OCI-LY3 (cell line): Measurements from ENCODE around the gene PCK2.

Experiments used
- H2AFZ ChIP-seq: fragments of 200-600, 300-600 bp; shearing (Covaris generic); 2 replicates; pipeline ENCODE4 v1.6.0; 2014; ENCODE audit warnings: antibody characterized with exemption, low read depth, low read length
- H3K27ac ChIP-seq: fragments of 200-600, 300-600 bp; sonication (generic); 2 replicates; pipeline ENCODE4 v1.5.1; 2014; ENCODE audit warnings: mild to moderate bottlenecking, low read length, moderate library complexity, mixed read lengths
- H3K27me3 ChIP-seq: fragments of 200-600, 300-600 bp; sonication (generic); 2 replicates; pipeline ENCODE4 v1.6.1; 2014; ENCODE audit warnings: low read depth, low read length, mixed read lengths
- H3K36me3 ChIP-seq: fragments of 200-600, 300-600 bp; sonication (generic); replicated peaks from 2 replicates; pipeline ENCODE3; 2014; ENCODE audit warnings: low read depth, low read length, mixed read lengths
- H3K4me1 ChIP-seq: fragments of 300-600, 200-600 bp; sonication (generic); 2 replicates; pipeline ENCODE4 v1.6.1; 2014; ENCODE audit warnings: low read length, mixed read lengths
- H3K4me2 ChIP-seq: fragments of 200-600, 300-600 bp; sonication (generic); 2 replicates; pipeline ENCODE4 v1.6.1; 2014; ENCODE audit warnings: low read length, mixed read lengths
- H3K4me3 ChIP-seq: fragments of 300-600, 200-600 bp; sonication (generic); 2 replicates; pipeline ENCODE4 v1.5.1; 2014; ENCODE audit warnings: antibody characterized with exemption, mild to moderate bottlenecking, low read length, moderate library complexity
- H3K79me2 ChIP-seq: fragments of 300-600, 200-600 bp; shearing (Covaris generic); 2 replicates; pipeline ENCODE4 v1.6.1; 2014; ENCODE audit warnings: mild to moderate bottlenecking, low read length, mixed read lengths
- H3K9ac ChIP-seq: fragments of 300-600, 200-600 bp; shearing (Covaris generic); 2 replicates; pipeline ENCODE4 v1.6.0; 2014; ENCODE audit warnings: mild to moderate bottlenecking, low read length, moderate library complexity
- H3K9me3 ChIP-seq: fragments of 200-600, 300-600 bp; shearing (Covaris generic); 2 replicates; pipeline ENCODE4 v1.6.1; 2014; ENCODE audit warnings: low read length, mixed read lengths; ENCODE audit not compliant: insufficient read depth
- H4K20me1 ChIP-seq: fragments of 200-600, 300-600 bp; sonication (generic); 2 replicates; pipeline ENCODE4 v1.6.1; 2016; ENCODE audit warnings: low read length, mixed read lengths; ENCODE audit not compliant: insufficient read depth
- EZH2phosphoT487 ChIP-seq: fragments of 200-600 bp; shearing (Covaris generic); IDR thresholded peaks from 2 replicates; pipeline ENCODE4 v1.6.1; 2018; ENCODE audit warnings: antibody characterized with exemption, mixed run types, low read depth
- TF ChIP-seq, protein P1 (sequence below): fragments of 200-600, 300-600 bp; sonication (generic); IDR thresholded peaks from 2 replicates; pipeline ENCODE4 v1.5.1; 2014; ENCODE audit warnings: antibody characterized with exemption, low read length, low read depth

The PCK2 gene

GRCh38 chr14:24054324-24054641 is 39.8 kb upstream of the PCK2 start:
- Histone ChIP-seq H3K9me3 (no peaks in the 10 kb centered on the region), H3K27ac (no peak overlapping the region), H3K36me3 (no peaks in the 10 kb centered on the region), H4K20me1 (peaks cover 5% of the 10 kb centered on the region; the same call in 1 of the 2 replicates), H3K4me2 (no peak overlapping the region), H3K27me3 (no peaks in the 10 kb centered on the region), H3K9ac (no peak overlapping the region), H3K4me1 (peaks cover 23% of the 10 kb centered on the region), H3K79me2 (no peaks in the 10 kb centered on the region), H3K4me3 (no peak overlapping the region), H2AFZ (no peak overlapping the region)
- TF ChIP-seq, protein P1, sequence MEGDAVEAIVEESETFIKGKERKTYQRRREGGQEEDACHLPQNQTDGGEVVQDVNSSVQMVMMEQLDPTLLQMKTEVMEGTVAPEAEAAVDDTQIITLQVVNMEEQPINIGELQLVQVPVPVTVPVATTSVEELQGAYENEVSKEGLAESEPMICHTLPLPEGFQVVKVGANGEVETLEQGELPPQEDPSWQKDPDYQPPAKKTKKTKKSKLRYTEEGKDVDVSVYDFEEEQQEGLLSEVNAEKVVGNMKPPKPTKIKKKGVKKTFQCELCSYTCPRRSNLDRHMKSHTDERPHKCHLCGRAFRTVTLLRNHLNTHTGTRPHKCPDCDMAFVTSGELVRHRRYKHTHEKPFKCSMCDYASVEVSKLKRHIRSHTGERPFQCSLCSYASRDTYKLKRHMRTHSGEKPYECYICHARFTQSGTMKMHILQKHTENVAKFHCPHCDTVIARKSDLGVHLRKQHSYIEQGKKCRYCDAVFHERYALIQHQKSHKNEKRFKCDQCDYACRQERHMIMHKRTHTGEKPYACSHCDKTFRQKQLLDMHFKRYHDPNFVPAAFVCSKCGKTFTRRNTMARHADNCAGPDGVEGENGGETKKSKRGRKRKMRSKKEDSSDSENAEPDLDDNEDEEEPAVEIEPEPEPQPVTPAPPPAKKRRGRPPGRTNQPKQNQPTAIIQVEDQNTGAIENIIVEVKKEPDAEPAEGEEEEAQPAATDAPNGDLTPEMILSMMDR, result no peak

DNA sequence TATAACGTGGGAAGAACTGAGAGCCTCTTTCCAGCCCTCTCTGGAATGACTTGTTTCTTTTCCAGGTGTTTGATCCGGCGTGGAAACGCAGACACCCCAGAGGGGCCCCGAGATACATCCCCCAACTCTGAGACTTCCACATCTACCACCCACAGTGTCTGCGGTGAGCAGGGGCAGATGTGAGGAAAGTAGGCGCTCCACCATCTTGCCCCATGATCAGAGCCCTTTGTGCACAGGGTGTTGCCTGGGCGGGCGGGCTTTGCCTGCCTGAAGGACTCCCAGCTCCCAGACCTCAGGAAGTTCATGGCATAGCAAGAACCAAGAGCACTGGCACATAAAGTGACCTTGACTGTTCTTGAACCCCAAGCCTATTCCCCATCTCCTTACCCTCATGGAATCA is 39.5 kb upstream of the PCK2 start:
- TF ChIP-seq, protein P1, result no peak
- no peak for TF ChIP-seq EZH2phosphoT487
- no peak overlapping the region for H3K4me3 ChIP-seq
- H3K9ac ChIP-seq, result no peak overlapping the region
- H4K20me1 ChIP-seq, result peaks cover 5% of the 10 kb centered on the region; the same call in 1 of the 2 replicates
- no peak overlapping the region for H3K27ac ChIP-seq
- no peak overlapping the region for H2AFZ ChIP-seq
- no peaks in the 10 kb centered on the region for H3K36me3 ChIP-seq
- H3K9me3 ChIP-seq, result no peaks in the 10 kb centered on the region
- no peak overlapping the region for H3K4me2 ChIP-seq
- H3K4me1 ChIP-seq, result peaks cover 20% of the 10 kb centered on the region
- no peaks in the 10 kb centered on the region for H3K79me2 ChIP-seq
- H3K27me3 ChIP-seq, result no peaks in the 10 kb centered on the region

DNA sequence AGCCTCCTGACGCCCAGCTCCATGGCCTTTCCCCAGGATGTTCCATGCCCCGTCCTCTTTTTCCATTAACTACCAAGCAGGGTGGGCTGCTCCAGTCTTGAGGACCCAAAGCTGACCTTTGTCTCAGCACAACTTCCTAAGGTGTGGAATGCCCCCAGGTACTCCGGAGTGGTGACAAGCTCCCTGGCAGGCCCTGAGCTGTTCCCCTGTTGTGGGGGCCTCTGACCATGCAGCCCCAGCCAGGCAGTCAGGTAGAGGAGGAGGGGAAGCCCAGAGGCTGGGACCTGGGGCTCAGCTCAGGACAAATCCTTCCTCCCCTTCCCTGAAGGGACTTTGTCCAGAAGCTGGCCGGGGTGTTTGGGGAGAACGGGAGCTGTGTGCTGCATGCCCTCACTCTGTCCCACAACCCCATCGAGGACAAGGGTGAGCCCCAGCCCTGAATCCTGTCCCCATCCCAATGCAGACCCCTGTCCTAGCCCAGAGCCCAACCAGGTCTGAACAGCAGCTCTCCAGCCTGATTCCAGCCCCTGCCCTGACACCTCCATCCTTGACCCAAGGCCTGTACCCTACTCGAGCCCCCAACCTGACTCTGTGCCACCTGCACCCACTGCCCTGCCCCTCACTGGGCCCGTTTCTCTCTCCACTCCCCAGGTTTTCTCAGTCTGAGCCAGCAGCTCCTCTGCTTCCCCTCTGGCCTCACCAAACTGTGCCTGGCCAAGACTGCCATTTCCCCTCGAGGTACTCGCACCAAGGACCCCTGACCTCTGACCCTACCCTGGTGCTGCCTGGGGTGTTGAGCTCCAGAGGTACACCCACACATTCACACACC is 37.9 kb upstream of the PCK2 start:
- Histone ChIP-seq H3K79me2 (no peaks in the 10 kb centered on the region), H3K4me1 (peaks cover 7% of the 10 kb centered on the region), H3K4me2 (no peak overlapping the region), H3K4me3 (no peak overlapping the region), H3K27ac (no peak overlapping the region), H3K27me3 (no peaks in the 10 kb centered on the region), H4K20me1 (peaks cover 5% of the 10 kb centered on the region; the same call in 1 of the 2 replicates), H3K9me3 (no peaks in the 10 kb centered on the region), H2AFZ (no peak overlapping the region), H3K36me3 (no peaks in the 10 kb centered on the region), H3K9ac (no peak overlapping the region)
- TF ChIP-seq, protein P1, result no peak
- no peak for TF ChIP-seq EZH2phosphoT487

DNA sequence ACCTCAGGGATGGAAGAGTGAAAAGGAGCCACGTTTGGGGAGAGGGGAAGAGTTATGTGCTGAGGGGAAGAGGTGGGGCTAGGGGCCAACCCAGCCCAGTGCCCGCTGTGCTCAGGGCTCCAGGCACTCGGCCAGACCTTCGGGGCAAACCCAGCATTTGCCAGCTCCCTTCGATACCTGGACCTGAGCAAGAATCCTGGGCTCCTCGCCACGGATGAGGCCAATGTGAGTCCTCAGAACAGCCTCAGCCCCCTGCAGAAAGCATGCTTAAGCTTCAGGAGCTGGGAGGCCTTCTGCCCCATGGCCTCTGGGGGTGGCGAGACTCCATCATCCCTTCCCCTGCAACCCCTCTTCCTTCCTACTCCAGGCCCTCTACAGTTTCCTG is 37.3 kb upstream of the PCK2 start:
- no peak overlapping the region for H3K4me3 ChIP-seq
- H3K4me2 ChIP-seq, result no peak overlapping the region
- H4K20me1 ChIP-seq, result peaks cover 5% of the 10 kb centered on the region; the same call in 1 of the 2 replicates
- no peaks in the 10 kb centered on the region for H3K27me3 ChIP-seq
- H3K9me3 ChIP-seq, result no peaks in the 10 kb centered on the region
- no peak overlapping the region for H2AFZ ChIP-seq
- TF ChIP-seq, protein P1, result no peak
- no peak for TF ChIP-seq EZH2phosphoT487
- peaks cover 4% of the 10 kb centered on the region for H3K4me1 ChIP-seq
- H3K36me3 ChIP-seq, result no peaks in the 10 kb centered on the region
- H3K27ac ChIP-seq, result no peak overlapping the region
- no peak overlapping the region for H3K9ac ChIP-seq
- no peaks in the 10 kb centered on the region for H3K79me2 ChIP-seq
